Epithelial cell of proximal tubule (primary cell): ENCODE data around the gene USP9X. TPM values are rescaled to one million over a fixed set of nuclear protein-coding genes. Genes with fewer than 3 reads are reported as not detected.
"Not testable (repeated sequence)": the region's sequence is repeated elsewhere in the genome, so short reads cannot be mapped to it uniquely, and the experiment has no call there.

ENCODE experiments used
- DNase-seq: peaks from one replicate; pipeline ENCODE4 v3.0.0-alpha.2; 2011; ENCODE audit warnings: low read depth
- H3K4me3 ChIP-seq: 2 replicates; pipeline ENCODE4 v1.5.1; 2011; ENCODE audit warnings: low read depth, mild to moderate bottlenecking, low read length
- total RNA-seq: library from RNA; depleted of rRNA; stranded (reverse); fragments of >200 nt; gene quantifications from 2 replicates; pipeline ENCODE4 v1.2.3, GENCODE V29; 2015
- TF ChIP-seq, protein P1 (sequence below): conservative IDR thresholded peaks from 2 replicates; pipeline ENCODE4 v1.5.1; 2012; ENCODE audit warnings: low read depth, mild to moderate bottlenecking, low read length

Gene USP9X
- total RNA-seq, 1 donor from 2014 or later, result 34.8 TPM

- no peak overlapping the region for H3K4me3 ChIP-seq
- TF ChIP-seq, protein P1, sequence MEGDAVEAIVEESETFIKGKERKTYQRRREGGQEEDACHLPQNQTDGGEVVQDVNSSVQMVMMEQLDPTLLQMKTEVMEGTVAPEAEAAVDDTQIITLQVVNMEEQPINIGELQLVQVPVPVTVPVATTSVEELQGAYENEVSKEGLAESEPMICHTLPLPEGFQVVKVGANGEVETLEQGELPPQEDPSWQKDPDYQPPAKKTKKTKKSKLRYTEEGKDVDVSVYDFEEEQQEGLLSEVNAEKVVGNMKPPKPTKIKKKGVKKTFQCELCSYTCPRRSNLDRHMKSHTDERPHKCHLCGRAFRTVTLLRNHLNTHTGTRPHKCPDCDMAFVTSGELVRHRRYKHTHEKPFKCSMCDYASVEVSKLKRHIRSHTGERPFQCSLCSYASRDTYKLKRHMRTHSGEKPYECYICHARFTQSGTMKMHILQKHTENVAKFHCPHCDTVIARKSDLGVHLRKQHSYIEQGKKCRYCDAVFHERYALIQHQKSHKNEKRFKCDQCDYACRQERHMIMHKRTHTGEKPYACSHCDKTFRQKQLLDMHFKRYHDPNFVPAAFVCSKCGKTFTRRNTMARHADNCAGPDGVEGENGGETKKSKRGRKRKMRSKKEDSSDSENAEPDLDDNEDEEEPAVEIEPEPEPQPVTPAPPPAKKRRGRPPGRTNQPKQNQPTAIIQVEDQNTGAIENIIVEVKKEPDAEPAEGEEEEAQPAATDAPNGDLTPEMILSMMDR, result no peak
- DNase-seq, result no peak
Measured at GRCh38 chrX:41137589-41137988, 52.3 kb downstream of the USP9X start.

GRCh38 chrX:41142130-41142910 lies 57.1 kb downstream of the USP9X start:
- TF ChIP-seq, protein P1, result no peak

DNA sequence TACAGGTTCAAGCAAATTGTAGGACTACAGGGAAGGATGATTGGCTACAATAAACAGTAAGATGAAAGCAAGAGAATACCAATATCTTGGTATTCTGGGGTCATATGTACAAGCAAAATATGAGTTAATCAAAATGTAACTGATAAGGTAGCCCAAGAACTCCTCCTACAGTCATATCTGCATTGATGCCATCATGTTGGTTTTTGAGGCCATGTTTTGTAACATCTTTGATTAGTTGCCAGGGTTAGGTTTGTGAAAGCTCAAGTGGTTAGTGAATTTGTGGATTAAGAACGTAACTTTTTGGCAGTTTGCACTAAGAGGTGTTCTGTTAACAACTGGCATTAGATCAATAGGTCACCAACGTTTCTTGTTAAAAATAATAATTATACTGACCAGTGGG lies 59.6 kb downstream of the USP9X start:
- no peak overlapping the region for H3K4me3 ChIP-seq
- no peak for DNase-seq
- TF ChIP-seq, protein P1, result no peak

More at GRCh38 chrX:41142130-41142910, 57.1 kb downstream of the USP9X start:
- H3K4me3 ChIP-seq, result no peak overlapping the region
- DNase-seq, result no peak

DNA sequence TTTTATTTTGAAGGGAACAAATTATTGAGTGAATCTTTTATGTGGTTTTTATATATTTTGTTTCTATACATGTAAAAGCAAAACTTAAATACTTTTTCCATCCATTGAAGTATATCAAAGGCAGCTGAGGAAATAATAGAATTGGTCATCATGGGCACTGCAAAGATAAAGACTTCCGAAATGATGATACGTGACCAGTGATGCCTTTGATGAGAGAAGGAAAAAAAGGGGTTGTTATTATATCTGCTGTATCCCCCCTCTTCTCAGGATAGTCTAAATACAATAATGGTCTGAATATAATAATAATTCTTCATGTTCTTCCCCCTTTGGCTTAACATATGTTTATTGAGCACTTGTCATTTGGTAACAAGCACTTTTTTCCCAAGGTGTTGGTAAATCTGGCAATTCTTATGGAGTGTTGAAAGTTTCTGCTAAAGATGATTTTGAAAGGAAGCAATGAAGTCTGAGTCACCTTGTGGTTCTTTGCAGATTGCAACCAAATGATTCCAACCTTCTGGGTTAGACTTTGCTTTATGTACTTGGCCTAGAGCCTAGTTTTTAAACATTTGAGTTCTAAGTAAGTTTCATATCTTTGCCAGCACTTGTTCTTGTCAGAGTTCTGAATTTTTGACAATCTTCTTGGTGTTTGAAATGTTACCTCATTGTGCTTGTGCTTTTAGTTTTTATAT lies 60.8 kb downstream of the USP9X start:
- peak; percentile 25 for DNase-seq
- no peak overlapping the region for H3K4me3 ChIP-seq

GRCh38 chrX:41148553-41148952 lies 63.3 kb downstream of the USP9X start:
- no peak for DNase-seq
- TF ChIP-seq, protein P1, result no peak
- H3K4me3 ChIP-seq, result no peak overlapping the region

More for the DNA sequence above, 60.8 kb downstream of the USP9X start:
- TF ChIP-seq, protein P1, result peak; percentile 23

- TF ChIP-seq, protein P1, result no peak
- no peak overlapping the region for H3K4me3 ChIP-seq
- DNase-seq, result no peak
Measured at GRCh38 chrX:41150043-41150442, 64.8 kb downstream of the USP9X start.

DNA sequence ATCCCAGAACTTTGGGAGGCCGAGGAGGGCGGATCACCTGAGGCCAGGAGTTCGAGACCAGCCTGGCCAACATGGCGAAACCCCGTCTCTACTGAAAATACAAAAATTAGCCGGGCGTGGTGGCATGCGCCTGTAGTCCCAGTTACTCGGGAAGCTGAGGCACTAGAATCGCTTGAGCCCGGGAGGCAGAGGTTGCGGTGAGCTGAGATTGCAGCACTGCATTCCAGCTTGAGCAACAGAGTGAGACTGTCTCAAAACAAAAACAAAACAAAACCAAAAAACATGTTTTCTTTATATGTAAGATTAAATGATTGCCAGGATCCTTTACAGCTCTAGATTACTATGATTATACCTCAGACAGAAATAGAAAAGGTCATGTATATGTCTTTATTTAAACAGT lies 66.5 kb downstream of the USP9X start:
- not testable (repeated sequence) for DNase-seq, H3K4me3 ChIP-seq
